Stomach smooth muscle (tissue), 2 donors: ENCODE data around the gene MAP3K5.
"Not testable (repeated sequence)": the region's sequence is repeated elsewhere in the genome, so short reads cannot be mapped to it uniquely, and the experiment has no call there.

Source experiments
- H3K27ac ChIP-seq: one replicate; pipeline ENCODE4 v1.7.0; 2013; ENCODE audit warnings: mild to moderate bottlenecking, low read length, inconsistent platforms
- H3K27me3 ChIP-seq, 2 donors: one replicate each; pipeline ENCODE4 v1.7.0; 2013; ENCODE audit warnings: low read length in 2 of 2; ENCODE audit not compliant: insufficient read depth in 2 of 2, control insufficient read depth in 1 of 2
- H3K36me3 ChIP-seq, 2 donors: one replicate each; pipeline ENCODE4 v1.7.0; 2013; ENCODE audit warnings: low read length in 2 of 2; ENCODE audit not compliant: control insufficient read depth in 2 of 2, insufficient read depth in 2 of 2
- H3K4me1 ChIP-seq: one replicate; pipeline ENCODE4 v1.7.0; 2013; ENCODE audit warnings: low read length; ENCODE audit not compliant: control insufficient read depth, insufficient read depth
- H3K4me3 ChIP-seq, 2 donors: one replicate each; pipeline ENCODE4 v1.7.0; 2013; ENCODE audit warnings: low read length in 2 of 2
- H3K9ac ChIP-seq, 2 donors: one replicate each; pipeline ENCODE4 v1.7.0; 2013; ENCODE audit warnings: low read length in 2 of 2, mild to moderate bottlenecking in 1 of 2
- H3K9me3 ChIP-seq, 2 donors: one replicate each; pipeline ENCODE4 v1.7.0; 2013; ENCODE audit warnings: low read length in 2 of 2; ENCODE audit not compliant: control insufficient read depth in 2 of 2
- donor health status: healthy.
- donor health status: Pancreatic carcinoma.

MAP3K5 gene

GRCh38 chr6:136696783-136697364 lies 95.4 kb downstream of the MAP3K5 start:
- Histone ChIP-seq H3K27me3 (no peaks in the 10 kb centered on the region), H3K9me3 (no peaks in the 10 kb centered on the region), H3K4me1 (no peaks in the 10 kb centered on the region), H3K4me3 (no peak overlapping the region), H3K9ac (no peak overlapping the region), H3K27ac (no peak overlapping the region), H3K36me3 (no peaks in the 10 kb centered on the region)

GRCh38 chr6:136696238-136696637 lies 96.0 kb downstream of the MAP3K5 start:
- Histone ChIP-seq H3K27ac (no peak overlapping the region), H3K9ac (no peak overlapping the region), H3K4me1 (no peaks in the 10 kb centered on the region), H3K4me3 (no peak overlapping the region), H3K27me3 (no peaks in the 10 kb centered on the region), H3K36me3 (no peaks in the 10 kb centered on the region), H3K9me3 (no peaks in the 10 kb centered on the region)

- Histone ChIP-seq H3K9me3 (no peaks in the 10 kb centered on the region), H3K9ac (no peak overlapping the region), H3K27ac (no peak overlapping the region), H3K4me3 (no peak overlapping the region), H3K36me3 (no peaks in the 10 kb centered on the region), H3K4me1 (no peaks in the 10 kb centered on the region), H3K27me3 (no peaks in the 10 kb centered on the region)
Observed at GRCh38 chr6:136695412-136695811, 96.9 kb downstream of the MAP3K5 start.

GRCh38 chr6:136693090-136693489 lies 99.2 kb downstream of the MAP3K5 start:
- no peaks in the 10 kb centered on the region for H3K4me1 ChIP-seq

GRCh38 chr6:136687894-136688293 lies 104.4 kb downstream of the MAP3K5 start:
- H3K36me3 ChIP-seq, H3K4me3 ChIP-seq, H3K27ac ChIP-seq, H3K27me3 ChIP-seq, H3K9me3 ChIP-seq, H3K9ac ChIP-seq, H3K4me1 ChIP-seq: not testable (repeated sequence)

More at GRCh38 chr6:136693090-136693489, 99.2 kb downstream of the MAP3K5 start:
- Histone ChIP-seq H3K36me3 (no peaks in the 10 kb centered on the region), H3K9me3 (no peaks in the 10 kb centered on the region), H3K27ac (no peak overlapping the region), H3K4me3 (no peak overlapping the region), H3K9ac (no peak overlapping the region), H3K27me3 (no peaks in the 10 kb centered on the region)

- H3K4me1 ChIP-seq, result no peaks in the 10 kb centered on the region
- no peaks in the 10 kb centered on the region for H3K27me3 ChIP-seq
- H3K9me3 ChIP-seq, result no peaks in the 10 kb centered on the region
- H3K9ac ChIP-seq, result no peak overlapping the region
- peaks cover 0 to 2% of the 10 kb centered on the region in 2 donors for H3K36me3 ChIP-seq
- no peak overlapping the region for H3K27ac ChIP-seq
- H3K4me3 ChIP-seq, result no peak overlapping the region
Observed at GRCh38 chr6:136685540-136686108, 106.7 kb downstream of the MAP3K5 start.

GRCh38 chr6:136684466-136684865 lies 107.8 kb downstream of the MAP3K5 start:
- peaks cover 0 to 2% of the 10 kb centered on the region in 2 donors for H3K36me3 ChIP-seq
- H3K9ac ChIP-seq, result no peak overlapping the region
- no peak overlapping the region for H3K27ac ChIP-seq
- no peaks in the 10 kb centered on the region for H3K4me1 ChIP-seq
- H3K4me3 ChIP-seq, result no peak overlapping the region
- no peaks in the 10 kb centered on the region for H3K9me3 ChIP-seq
- no peaks in the 10 kb centered on the region for H3K27me3 ChIP-seq

GRCh38 chr6:136683209-136683941 lies 108.9 kb downstream of the MAP3K5 start:
- Histone ChIP-seq H3K4me3 (no peak overlapping the region), H3K4me1 (no peaks in the 10 kb centered on the region), H3K27me3 (no peaks in the 10 kb centered on the region), H3K9me3 (no peaks in the 10 kb centered on the region), H3K27ac (no peak overlapping the region), H3K36me3 (peaks cover 0 to 2% of the 10 kb centered on the region in 2 donors), H3K9ac (no peak overlapping the region)

- Histone ChIP-seq H3K27ac (no peak overlapping the region), H3K4me1 (no peaks in the 10 kb centered on the region), H3K4me3 (no peak overlapping the region), H3K9ac (no peak overlapping the region), H3K9me3 (no peaks in the 10 kb centered on the region), H3K27me3 (no peaks in the 10 kb centered on the region), H3K36me3 (peaks cover 2 to 4% of the 10 kb centered on the region in 2 donors)
Observed at GRCh38 chr6:136682292-136682691, 110.0 kb downstream of the MAP3K5 start.

- no peaks in the 10 kb centered on the region for H3K4me1 ChIP-seq
- no peaks in the 10 kb centered on the region for H3K27me3 ChIP-seq
- H3K4me3 ChIP-seq, result no peak overlapping the region
- no peaks in the 10 kb centered on the region for H3K9me3 ChIP-seq
- H3K27ac ChIP-seq, result no peak overlapping the region
- no peak overlapping the region for H3K9ac ChIP-seq
- peaks cover 2 to 4% of the 10 kb centered on the region in 2 donors for H3K36me3 ChIP-seq
Observed at GRCh38 chr6:136677822-136678221, 114.5 kb downstream of the MAP3K5 start.

- H3K9ac ChIP-seq, result no peak overlapping the region
- peaks cover 2 to 4% of the 10 kb centered on the region in 2 donors for H3K36me3 ChIP-seq
Observed at GRCh38 chr6:136677344-136677743, 114.9 kb downstream of the MAP3K5 start.

More at GRCh38 chr6:136677344-136677743, 114.9 kb downstream of the MAP3K5 start:
- Histone ChIP-seq H3K4me1 (no peaks in the 10 kb centered on the region), H3K9me3 (no peaks in the 10 kb centered on the region), H3K4me3 (no peak overlapping the region), H3K27me3 (no peaks in the 10 kb centered on the region), H3K27ac (no peak overlapping the region)
